HFF-Myc (cell line): ENCODE measurements around the gene RUNDC1.
A peak's percentile ranks its signal among the peaks of the same experiment; 100 is the strongest.
"Not testable (repeated sequence)": the region's sequence is repeated elsewhere in the genome, so short reads cannot be mapped to it uniquely, and the experiment has no call there.

Source experiments
- DNase-seq: peaks from one replicate; pipeline ENCODE4 v3.0.0-alpha.2; 2011; ENCODE audit warnings: low read depth; ENCODE audit errors: extremely low read depth
- H3K4me3 ChIP-seq: replicated peaks from 2 replicates; pipeline ENCODE4 v1.5.1; 2011; ENCODE audit warnings: low read depth, mild to moderate bottlenecking, control low read depth, low read length
- TF ChIP-seq, protein P1 (sequence below): IDR thresholded peaks from 2 replicates; pipeline ENCODE4 v1.5.1; 2012; ENCODE audit warnings: mild to moderate bottlenecking, low read depth, low read length, control low read depth; ENCODE audit errors: missing control alignments

The RUNDC1 gene

DNA sequence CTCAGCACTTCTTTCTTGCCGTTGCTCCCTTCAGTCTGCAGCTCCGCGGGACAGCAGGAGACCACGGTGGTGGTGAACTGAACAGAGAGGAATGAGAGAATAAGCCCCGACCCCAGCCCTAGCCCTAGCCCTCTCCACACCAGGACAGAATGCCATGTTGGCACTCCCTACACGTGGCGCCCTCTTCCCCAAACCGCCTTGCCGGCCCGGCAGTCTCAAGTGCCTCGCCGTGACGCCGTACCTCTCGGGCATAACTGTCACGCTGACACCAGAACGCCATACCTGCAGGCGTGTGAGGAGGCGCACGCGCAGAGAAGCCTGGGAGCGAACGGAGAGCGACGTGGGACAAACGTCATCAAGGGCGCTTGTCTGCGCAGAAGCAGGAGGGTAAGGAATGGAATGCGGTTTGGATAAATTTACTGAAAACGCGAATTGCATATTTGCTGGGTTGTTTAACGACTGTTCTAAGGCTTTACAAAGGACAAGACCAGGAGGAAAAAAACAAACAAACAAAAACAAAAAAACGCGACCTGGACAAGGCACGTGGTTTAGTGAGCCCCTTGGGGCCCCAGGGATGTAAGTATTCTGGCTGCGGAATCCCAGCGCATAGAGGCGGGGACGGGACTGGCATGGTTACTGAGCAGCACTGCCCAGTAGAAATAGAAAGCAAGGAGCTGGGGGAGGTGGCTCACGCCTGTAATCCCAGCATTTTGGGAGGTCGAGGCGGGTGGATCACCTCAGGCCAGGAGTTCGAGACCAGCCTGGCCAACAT, 16.0 kb upstream of the RUNDC1 start, which contains the start of gene AARSD1:
Gene AARSD1 (minus strand): TSS at position 294 of the 772 bp plus-strand sequence. CDS start 14 bp downstream, at position 280.
- DNase-seq = peak; percentile 86
- H3K4me3 ChIP-seq = peak within 1 kb of the TSS; percentile 97
- TF ChIP-seq, protein P1, sequence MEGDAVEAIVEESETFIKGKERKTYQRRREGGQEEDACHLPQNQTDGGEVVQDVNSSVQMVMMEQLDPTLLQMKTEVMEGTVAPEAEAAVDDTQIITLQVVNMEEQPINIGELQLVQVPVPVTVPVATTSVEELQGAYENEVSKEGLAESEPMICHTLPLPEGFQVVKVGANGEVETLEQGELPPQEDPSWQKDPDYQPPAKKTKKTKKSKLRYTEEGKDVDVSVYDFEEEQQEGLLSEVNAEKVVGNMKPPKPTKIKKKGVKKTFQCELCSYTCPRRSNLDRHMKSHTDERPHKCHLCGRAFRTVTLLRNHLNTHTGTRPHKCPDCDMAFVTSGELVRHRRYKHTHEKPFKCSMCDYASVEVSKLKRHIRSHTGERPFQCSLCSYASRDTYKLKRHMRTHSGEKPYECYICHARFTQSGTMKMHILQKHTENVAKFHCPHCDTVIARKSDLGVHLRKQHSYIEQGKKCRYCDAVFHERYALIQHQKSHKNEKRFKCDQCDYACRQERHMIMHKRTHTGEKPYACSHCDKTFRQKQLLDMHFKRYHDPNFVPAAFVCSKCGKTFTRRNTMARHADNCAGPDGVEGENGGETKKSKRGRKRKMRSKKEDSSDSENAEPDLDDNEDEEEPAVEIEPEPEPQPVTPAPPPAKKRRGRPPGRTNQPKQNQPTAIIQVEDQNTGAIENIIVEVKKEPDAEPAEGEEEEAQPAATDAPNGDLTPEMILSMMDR = no peak

DNA sequence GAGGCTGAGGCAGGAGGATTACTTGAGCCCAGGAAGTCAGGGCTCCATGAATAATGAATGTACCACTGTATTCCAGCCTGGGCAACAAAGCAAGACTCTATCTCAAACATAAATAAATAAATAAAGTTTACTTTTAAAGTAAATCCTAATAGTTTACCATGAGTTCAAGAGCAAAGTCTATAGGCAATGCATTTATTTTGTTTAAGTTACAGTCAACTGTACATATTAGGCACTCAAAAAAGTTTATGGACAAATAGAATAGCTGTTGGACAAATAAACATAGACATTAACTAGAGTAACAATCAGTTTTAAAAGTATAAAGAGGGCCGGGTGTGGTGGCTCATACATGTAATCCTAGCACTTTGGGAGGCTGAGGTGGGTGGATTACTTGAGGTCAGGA, 12.4 kb upstream of the RUNDC1 start:
- DNase-seq = no peak
- H3K4me3 ChIP-seq = no peak overlapping the region
- TF ChIP-seq, protein P1 = no peak

DNA sequence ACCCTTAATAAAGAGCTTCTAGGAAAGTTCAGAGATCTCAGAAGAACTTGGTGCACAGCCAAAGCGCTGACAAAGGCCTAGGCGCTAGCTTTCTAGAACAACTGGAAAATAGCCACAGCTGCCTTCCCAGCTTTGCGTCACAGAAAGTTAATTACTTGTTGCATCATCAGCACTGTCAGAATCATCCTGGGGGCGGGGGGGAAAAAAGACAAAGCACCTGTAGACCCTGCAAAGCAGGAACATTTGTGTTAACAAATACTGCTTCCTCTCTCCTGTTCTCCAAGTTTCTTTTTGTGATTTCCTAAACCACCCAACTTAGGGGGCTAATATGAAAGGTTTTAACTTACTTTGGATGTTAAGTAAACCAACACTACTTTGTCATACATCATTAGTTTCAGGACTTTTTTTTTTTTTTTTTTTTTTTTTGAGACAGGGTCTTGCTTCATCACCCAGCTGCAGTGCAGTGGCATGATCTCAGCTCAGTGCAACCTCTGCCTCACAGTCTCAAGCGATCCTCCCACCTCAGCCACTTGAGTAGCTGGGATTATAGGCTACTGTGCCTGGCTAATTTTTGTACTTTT, 11.3 kb upstream of the RUNDC1 start:
- DNase-seq = no peak
- no peak overlapping the region for H3K4me3 ChIP-seq
- TF ChIP-seq, protein P1 = no peak

DNA sequence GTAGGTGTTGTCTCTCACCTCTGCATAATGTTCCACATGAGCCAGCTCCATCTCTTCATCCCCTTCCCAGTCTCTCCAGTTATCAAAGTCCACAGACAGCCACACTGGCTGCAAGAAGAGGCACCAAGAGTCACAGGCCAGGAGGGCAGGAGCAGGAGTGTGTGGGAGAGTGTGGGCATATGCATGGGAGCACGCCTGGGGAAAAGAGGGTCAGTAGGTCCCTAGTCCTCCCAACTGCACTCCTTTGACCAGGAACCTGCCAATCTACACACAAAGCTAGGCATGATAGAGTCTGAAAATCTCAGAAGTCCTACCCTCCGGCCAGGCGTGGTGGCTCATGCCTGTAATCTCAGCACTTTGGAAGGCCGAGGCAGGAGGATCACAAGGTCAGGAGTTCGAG, 8.8 kb upstream of the RUNDC1 start:
- TF ChIP-seq, protein P1 = no peak
- no peak overlapping the region for H3K4me3 ChIP-seq
- DNase-seq = no peak

DNA sequence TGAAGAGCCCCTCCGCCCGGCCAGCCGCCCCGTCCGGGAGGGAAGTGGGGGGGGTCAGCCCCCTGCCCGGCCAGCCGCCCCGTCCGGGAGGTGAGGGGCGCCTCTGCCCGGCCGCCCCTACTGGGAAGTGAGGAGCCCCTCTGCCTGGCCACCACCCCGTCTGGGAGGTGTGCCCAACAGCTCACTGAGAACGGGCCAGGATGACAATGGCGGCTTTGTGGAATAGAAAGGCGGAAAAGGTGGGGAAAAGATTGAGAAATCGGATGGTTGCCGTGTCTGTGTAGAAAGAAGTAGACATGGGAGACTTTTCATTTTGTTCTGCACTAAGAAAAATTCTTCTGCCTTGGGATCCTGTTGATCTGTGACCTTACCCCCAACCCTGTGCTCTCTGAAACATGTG, 7.0 kb upstream of the RUNDC1 start:
- not testable (repeated sequence) for H3K4me3 ChIP-seq, DNase-seq

DNA sequence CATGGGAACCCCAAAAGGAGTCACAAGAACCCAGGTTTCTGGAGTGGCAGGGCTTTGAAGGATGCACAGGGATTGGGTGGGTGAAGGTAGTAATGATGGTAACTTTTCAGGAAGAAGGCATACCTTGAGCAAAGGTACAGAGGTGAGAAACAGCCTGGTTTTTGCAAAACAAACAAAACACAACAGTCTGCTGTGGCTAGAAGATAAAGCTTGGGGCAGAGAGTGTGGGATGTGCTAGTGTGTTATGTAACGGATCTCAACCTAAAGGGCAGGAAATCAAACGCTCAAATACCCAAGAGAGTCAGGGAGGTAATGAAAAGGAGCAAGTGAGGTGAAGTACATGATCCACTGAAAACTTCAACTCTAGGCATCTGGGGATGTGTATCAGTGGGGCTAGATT, 5.1 kb upstream of the RUNDC1 start:
- H3K4me3 ChIP-seq = no peak overlapping the region
- TF ChIP-seq, protein P1 = no peak
- DNase-seq = no peak

DNA sequence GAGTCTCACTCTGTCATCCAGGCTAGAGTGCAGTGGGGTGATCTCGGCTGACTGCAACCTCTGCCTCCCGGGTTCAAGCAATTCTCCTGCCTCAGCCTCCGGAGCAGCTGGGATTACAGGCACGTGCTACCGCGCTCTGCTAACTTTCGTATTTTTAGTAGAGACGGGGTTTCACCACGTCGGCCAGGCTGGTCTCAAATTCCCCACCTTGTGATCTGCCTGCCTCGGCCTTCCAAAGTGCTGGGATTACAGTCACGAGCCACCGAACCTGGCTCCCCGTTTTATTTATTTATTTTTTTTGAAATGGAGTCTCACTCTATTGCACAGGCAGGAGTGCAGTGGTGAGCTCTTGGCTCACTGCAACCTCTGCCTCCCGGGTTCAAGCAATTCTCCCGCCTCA, 4.7 kb upstream of the RUNDC1 start:
- H3K4me3 ChIP-seq = not testable (repeated sequence)

More for the DNA sequence above, 4.7 kb upstream of the RUNDC1 start:
- not testable (repeated sequence) for DNase-seq
